Stimulated activated CD4-positive, alpha-beta T cell treated with anti-CD3 and anti-CD28 coated beads, Interleukin-2, amount 100 ng/mL, for 48 hours (primary cell): ENCODE results near the gene SCPEP1.
"Not testable (repeated sequence)": the region's sequence is repeated elsewhere in the genome, so short reads cannot be mapped to it uniquely, and the experiment has no call there.

ENCODE experiments used
- DNase-seq, 2 donors: peaks; one replicate each; pipeline ENCODE4 v3.0.0-alpha.2; 2020

The SCPEP1 gene

DNA sequence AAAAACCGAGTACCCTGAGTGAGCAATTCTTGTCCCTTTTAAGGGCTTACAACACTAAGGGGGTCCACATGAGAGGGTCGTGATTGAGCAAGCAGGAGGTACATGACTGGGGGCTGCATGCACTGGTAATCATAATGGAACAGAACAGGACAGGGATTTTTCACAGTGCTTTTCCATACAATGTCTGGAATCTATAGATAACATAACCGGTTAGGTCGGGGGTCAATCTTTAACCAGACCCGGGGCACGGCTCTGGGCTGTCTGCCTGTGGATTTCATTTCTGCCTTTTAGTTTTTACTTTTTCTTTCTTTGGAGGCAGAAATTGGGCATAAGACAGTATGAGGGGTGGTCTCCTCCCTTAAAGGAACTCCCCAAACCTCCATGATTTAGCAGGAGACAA, 12.2 kb upstream of the SCPEP1 start:
- not testable (repeated sequence) for DNase-seq

DNA sequence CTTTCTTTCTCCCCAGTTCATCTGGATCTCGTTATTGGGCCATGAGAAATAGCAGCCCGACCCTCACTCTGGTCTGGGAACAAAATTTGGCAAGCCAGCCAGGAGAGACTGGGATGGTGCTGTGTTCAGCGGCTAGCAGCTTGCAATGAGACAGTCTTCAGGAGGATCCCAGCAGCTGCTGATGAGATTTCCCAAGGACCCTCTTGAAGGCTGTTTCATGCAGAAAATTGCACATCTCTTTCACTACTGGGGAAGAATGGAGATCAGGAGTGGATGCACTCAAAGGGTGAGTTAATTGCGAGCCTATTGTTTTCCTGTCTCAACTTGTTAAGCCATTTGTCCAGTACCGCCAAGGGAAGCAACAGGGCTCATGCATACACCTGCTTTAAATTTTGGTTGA, 11.6 kb upstream of the SCPEP1 start:
- DNase-seq: no peak

DNA sequence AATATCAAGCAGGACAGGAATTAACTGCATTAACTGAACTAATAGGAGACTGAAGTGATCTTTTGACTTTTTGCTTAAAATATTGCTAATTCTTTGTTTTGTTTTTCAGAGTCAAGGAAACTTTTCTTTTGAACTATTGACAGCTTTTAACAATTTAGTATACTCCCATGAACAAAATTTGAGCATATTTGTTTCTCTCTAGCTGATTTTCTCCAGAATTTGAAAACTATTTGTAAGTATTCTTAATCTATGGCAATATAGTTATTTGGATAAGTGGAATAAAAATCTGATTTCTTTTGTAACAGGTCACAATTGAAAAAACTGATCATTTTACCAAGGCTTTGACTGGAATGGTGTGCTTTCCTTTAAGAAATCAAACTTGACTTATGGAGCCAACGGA, 7.0 kb upstream of the SCPEP1 start:
- DNase-seq: no peak

DNA sequence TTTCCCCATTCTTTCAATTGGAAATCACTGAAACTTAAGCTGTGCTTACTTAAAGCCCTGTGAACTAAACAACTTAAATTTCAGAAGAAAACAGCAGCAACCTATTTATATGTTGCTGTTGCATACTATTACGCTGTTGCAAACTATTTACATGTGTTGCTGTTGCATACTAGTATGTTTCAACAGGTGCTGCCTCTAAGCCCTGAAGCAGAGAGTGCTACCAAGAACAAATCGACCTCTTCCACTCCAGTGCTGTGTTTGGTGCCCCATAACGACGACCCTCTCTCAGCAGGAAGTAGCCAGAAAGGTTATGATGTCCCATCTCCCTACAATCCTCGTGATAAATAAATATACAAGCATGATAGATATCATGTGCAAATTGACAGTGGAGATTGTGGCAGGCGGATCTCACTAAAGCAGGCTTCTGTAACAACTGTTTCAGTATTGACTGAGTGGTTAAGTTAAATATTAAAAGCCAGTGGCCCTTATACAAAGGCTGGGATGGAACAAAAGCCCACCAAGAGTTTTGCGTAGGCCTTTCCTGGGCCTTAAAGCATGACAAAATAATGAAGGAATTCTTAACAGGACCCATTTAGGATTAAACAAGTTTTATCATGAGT, 5.7 kb upstream of the SCPEP1 start:
- DNase-seq: no peak

DNA sequence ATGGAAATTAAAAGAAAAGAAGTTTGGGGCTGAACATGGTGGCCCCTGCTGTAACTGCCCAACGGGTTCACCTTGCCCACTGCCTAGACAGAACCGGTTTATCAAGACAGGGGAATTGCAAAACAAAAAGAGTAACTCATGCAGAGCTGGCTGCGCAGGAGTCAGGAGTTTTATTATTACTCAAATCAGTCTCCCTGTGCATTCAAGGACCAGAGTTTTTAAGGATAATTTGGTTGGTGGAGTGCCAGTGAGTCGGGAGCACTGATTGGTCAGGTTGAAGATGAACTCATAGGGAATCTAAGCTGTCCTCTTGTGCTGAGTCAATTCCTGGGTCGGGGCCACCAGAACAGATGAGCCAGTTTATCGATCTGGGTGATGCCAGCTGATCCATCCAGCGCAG, 4.4 kb upstream of the SCPEP1 start:
- no peak for DNase-seq

DNA sequence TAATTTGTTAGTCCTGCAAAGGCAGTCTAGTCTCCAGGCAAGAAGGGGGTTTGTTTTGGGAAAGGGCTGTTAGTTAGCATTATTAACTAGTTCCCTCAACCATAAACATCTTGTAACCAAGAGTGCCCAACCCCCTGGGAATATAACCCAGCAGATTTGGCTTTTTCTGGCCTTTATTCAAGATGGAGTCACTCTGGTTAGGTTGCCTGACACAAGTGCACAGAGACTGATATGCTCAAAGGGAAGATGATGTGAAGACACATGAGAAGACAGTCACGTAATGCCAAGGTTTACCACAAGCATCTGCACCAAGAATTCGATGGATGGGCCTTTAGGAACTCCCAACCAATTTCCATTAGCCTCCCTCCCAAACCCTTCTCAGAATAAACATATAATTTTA, 3.9 kb upstream of the SCPEP1 start:
- DNase-seq: no peak

DNA sequence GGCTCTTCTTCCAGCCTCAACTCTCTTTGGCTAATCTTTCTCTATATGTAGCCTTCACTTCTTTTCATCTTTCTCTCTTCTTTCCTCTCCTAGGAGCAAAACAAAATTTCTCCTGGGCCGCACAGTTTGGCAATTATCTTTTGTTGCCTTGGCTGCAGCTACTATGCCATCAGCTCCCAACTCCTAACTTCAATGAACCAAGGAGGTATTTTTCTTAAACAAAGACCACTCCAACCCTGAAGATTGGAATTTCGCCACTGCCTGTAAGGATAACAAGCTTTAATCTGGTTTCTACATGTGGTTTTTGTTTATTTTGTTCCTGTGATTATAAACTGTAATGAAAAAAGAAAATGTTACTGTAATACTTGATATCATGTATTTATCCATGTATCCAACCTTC, 2.3 kb upstream of the SCPEP1 start:
- DNase-seq: no peak

DNA sequence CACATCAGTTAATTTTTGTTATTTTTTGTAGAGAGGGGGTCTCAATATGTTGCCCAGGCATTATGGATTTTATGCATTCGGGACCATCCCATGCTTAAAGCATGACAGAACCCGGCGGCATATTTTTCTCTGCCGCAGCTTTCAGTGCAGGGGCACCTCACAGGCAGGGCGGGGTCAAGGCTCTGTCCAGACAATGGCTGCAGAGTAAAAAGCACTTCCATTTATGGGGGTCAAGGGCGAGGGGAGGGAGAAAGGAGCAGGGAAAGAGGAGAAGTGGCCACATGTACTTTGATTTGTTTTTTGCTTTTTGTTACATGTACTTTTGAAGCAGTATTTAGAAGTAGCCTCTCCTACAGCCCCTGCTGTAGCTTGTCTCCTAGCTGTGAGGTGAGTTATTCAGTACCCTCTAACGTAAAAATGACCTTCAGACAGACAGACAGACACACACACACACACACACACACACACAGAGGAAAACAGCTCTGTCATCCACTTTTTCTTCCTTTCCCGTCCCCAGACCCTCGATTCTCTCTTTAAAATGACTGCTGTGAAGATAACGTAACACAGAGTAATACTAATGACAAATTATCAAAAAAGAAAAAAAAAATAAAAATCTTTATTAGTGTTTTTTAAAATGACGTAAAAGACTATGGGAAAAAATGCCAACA, 856 bp upstream of the SCPEP1 start:
- no peak for DNase-seq

DNA sequence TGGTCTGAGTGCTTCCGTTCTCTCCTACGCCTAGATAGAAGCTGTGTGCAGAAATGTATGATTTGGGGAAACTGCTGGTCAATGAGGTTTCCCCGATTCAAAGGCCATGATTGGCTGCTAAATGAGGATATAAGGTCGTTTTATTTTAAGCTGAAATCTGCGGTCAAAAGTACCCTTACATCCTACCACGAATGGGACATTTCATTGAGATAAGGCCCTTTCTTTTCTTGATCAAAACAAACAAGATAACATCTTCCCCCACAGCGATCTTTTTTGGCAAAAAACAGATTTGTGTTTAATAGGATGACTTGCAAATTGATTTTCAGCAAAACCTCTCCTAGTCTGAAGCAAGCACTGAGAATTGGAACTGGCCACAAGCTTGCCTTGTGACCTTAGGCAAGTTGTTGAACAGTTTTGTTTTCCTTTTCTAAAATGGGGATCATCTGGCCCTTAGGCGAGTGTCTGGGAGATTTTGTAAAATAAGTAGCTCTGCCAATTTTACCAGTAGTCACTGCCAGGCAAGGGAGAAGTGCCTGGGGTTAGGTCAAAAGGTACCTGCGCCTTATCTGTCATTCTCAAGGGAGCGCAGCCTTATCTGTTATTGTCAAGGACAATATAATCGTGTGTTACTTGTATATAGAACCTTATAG, 635 bp downstream of the SCPEP1 start:
- no peak for DNase-seq

DNA sequence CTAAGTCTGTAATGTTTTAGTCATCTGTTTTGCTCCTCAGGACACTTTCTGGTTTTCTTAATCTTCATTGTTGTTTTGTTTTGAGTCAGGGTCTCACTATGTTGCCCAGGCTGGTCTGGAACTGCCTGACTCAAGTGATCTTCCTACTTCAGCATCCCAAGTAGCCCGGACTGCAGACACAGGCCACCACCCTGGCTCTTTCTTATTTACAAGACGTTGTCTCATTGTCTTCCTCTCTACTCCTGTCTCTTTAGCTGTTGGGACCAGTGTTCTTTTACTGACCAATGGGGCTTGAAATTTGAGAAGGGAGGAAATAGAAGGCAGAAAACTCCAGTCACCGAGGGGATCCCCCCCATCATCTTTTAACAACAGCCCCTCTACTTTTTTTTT, 1.2 kb downstream of the SCPEP1 start:
- no peak for DNase-seq

DNA sequence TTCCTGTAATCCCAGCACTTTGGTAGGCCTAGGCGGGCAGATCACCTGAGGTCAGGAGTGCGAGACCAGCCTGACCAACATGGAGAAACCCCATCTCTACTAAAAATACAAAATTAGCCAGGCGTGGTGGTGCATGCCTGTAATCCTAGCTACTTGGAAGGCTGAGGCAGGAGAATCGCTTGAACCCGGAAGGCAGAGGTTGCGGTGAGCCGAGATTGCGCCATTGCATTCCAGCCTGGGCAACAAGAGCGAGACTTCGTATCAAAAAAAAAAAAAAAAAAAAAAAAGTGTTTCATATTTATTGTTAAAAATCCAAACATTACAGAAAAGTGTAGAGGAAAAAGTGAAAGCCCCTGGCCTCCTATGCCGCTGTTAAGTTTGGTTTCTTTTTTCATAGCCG, 2.6 kb downstream of the SCPEP1 start:
- DNase-seq: not testable (repeated sequence)

DNA sequence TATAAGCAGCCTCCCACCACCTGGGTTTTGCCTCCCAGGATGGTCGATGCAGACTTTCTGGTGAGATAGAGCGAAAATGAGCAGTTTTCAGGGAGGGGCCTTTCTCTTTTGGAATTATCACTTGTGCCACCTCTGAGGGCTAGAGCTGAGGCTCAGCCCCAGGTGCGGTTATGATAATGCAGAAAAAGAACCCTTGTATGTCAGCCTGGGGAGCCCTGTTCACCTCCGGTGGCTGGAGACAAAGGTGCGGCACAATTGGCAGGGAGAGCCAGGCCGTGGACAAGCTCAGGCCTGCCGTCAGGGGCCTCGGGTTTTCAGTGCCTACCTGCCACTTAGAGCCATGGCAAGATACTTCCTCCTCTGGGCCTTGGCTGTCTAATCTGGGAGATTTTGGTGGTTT, 4.4 kb downstream of the SCPEP1 start:
- DNase-seq: no peak

DNA sequence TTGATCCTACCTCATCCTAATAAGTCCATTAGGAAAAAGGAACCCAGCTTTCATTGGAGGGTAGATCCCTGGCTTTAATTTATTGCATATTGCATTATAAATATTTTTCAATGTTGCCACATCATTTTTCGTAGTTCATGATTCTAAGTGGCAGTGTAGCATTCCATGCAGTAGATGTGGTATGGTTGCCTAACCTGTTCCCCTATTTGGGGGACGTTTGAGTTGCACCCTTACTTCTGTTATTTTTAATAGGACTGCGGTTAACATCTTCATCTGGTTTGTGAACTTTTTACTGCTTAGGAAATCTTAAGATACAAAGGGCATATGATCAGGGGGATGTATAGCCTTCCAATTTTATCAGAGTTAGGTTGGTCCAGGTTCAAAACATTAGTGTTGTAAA, 5.4 kb downstream of the SCPEP1 start:
- DNase-seq: no peak

DNA sequence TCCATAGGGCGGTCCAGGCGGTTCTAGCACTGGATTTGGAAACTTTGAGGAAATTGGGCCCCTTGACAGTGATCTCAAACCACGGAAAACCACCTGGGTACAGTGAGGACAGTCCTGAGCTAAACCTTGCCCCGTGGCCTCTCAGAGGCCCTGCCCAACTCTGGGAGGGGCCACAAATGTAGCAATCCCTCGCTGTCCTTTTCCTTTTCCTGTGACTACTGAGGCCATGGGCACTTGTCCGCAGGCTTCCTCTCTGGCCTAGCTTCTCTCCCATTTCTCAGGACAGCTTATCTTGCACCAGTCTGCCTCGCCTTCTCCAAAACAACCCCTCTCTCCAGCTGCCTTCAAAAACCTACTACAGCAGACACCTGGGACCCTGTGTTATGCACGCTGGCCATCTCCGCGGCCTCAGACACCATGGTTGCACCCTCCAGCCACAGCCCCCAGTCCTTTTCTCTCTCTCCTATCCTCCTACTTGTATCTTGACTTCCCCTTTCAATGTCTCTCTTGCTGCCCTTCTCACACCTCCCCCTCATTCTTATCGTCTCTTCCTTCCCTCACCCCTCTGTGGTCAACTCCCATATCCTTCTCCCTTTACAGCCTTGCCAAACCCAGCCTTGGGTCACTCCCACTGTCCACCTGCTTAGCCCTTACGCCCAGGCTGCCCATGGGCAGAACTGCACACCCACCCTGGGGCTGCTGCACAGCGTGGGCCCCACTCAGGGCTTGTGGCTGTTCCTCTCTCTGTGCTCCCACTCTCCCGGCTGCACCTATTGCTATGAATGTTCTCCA, 7.6 kb downstream of the SCPEP1 start:
- no peak for DNase-seq

DNA sequence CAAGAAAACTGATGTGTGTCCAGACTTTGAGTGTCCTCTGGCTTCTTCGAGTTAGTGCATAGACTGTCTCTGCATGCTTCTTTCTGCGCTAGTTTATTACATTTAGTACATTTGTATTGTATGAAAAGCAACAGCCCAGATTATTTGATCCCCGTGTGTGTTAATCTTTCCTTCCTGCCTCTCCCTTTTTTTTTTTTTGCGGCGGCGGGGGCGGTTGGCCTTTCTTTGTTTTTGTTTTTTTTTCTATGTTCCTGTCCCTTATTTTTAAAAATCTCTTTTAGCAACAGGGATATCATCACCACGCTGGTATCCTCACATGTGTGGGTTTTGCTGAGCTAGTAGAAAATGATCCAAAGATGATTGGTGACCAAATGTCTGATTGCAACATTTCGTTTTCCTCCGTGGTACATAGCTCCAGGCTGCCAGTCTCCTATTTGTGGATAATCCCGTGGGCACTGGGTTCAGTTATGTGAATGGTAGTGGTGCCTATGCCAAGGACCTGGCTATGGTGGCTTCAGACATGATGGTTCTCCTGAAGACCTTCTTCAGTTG, 9.4 kb downstream of the SCPEP1 start:
- DNase-seq: no peak

DNA sequence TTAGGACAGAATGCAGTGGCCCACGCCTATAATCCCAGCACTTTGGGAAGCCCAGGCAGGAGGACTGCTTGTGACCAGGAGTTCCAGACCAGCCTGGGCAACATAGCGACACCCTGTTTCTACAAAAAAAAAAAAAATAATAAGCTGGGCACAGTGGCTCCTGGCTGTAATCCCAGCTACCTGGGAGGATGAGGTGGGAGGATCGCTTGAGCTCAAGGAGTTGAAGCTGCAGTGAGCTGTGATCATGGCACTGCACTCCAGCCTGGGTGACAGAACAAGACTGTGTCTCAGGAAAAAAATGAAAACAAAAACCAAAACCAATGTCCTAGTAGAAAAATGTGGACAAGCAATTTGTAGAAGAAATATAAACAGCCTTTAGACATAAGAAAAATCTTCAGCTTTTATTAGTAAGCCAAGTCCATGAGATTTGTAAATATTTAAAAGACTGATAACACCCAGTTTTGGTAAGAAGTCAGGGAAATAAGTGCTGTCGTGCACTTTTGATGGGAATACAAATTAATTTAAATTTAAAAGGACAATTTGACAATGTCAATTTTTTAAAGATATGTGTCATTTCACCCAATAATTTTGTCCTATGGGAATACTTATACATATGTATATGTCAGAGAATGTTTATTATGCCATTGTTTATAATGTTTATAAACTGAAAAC, 11.1 kb downstream of the SCPEP1 start:
- DNase-seq: no peak

DNA sequence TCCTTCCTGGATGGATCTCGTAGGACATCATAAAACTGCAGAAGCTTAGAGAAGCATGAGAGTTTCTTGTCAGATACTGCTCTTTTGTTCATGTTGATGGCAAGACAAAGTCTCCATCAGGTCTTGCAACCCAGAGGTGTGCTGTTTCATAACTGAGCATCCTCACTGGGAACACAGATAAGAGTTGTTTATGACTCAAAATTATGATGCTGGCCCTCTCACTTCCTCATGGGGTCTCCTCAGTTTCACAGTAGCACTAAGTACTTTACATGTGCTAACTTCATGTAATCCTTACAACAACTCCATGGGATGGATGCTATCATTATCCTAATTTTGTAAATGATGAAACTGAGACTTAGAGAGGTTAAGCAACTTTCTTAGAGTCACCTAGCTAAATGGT, 14.4 kb downstream of the SCPEP1 start:
- no peak for DNase-seq

DNA sequence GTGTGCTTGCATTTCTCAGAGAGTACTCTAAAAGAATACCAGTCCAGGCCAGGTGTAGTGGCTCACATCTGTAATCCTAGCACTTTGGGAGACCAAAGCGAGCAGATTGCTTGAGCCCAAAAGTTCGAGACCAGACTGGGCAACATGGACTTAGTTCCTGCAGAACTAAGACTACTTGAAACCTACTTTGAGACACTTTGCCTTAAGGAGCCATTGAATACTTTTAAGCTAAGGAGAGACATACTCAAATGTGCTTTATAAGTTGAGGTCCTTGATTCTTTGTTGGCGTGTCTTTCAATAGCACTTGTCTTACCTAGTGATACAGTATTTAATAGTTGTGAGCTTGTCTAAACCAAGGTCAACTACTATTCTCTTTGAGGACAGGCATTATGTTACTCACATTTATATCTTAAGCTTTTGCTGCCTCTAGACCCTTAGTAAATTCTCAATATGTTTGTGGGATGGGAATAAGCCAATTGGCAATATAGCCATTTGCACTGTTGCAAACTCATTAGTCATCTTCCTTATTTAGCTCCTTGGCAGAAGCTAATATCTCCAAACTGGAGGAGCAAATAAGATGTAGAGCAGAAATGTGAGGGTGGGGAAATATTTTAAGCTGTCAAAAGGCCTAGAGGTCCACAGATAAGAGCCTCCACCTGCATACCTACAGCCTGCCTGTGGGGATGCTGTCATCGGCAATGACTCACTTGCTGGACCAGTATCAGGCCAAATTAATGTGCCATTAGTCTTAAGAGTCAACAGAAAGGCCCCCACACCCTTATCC, 16.3 kb downstream of the SCPEP1 start:
- DNase-seq: no peak

DNA sequence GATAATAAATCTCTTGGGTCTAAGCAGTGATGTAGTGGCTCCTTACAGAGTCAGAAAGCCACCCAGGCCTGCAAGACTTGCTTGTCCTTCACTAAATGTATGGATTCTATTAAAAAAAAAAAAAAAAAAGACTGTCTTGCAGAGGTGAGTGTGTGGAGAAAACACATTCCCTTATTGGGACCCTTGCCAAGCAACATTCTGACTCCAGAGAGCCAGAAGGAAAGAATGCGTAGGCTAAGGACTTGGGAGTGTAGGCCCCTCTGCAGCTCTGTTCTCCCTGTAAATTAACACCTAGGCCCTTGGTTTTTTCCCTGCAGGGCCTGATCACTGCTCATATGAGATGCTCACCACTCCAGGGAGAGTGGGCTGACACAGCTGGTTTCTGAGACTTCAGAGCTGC, 17.8 kb downstream of the SCPEP1 start:
- no peak for DNase-seq

DNA sequence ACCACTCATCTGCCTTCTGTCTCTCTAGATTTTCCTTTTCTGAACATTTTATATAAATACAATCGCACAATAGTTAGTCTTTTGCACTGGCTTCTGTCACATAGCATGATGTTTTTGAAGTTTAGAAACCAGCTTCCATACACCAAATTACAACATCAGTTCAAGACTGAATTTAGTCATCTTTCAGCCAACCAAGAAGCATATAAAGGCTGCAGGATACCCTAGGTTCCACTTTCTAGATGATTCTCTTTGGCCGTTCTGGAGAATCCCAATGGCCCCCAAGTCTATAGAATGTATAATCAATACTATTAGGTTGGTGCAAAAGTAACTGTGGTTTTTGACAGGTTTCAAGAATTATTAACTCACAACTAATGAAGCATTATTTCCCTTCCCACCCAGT, 19.4 kb downstream of the SCPEP1 start:
- no peak for DNase-seq

DNA sequence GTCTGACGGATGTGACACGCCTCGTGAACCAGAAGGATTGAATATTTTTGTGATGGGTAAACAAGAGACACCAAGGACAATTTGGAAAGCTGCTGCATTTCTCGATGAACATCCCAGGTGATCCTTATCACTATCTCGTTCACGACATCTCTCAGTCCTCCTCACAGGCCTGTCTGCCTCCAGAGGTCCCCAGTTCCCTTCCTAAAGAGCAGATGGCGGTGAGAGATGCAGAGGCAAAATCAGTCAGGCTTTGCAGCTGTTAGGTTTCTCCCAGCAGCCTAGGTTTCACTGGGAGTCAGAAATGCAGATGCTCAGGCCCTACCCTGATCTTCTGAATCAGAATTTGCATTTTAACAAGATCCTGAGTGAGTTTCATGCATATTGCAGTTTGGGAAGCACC, 23.6 kb downstream of the SCPEP1 start:
- DNase-seq: no peak

DNA sequence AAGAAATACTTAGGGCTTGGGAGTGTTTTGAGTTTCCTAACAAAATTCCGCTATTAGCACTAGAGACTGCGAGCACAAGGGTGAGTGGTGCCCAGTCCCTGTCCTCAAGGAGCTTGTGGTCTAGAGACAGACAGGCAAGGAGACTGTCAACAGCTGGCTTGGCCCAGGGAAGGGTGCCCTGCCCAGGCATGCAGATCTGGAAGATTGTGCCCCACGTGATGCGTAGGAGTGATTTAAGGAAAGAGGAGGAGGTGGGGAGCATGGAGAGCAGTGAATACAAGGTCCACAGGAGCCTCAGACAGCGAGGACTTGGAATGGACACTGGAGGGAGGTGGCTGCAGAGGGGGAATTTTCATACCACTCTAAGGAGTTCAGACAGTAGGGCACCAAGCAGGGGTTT, 25.0 kb downstream of the SCPEP1 start:
- no peak for DNase-seq
